OCI-LY1 (cell line): ENCODE measurements around the gene C19orf25.

Experiments used
- H2AFZ ChIP-seq: fragments of 200-600 bp; sonication (generic), shearing (Covaris generic); 2 replicates; pipeline ENCODE4 v1.6.0; 2014; ENCODE audit warnings: antibody characterized with exemption, mild to moderate bottlenecking, low read length
- H3F3A ChIP-seq: fragments of 200-600 bp; sonication (generic), shearing (Covaris generic); 2 replicates; pipeline ENCODE4 v1.6.0; 2014; ENCODE audit warnings: mild to moderate bottlenecking, antibody characterized with exemption, low read length, moderate library complexity; ENCODE audit not compliant: insufficient read depth
- H3K27ac ChIP-seq: fragments of 200-600 bp; sonication (generic); 2 replicates; pipeline ENCODE4 v1.5.1; 2014; ENCODE audit warnings: low read length, mixed run types, mild to moderate bottlenecking, low read depth; ENCODE audit not compliant: poor library complexity, severe bottlenecking
- H3K27me3 ChIP-seq: fragments of 200-600 bp; sonication (generic); 2 replicates; pipeline ENCODE4 v1.6.0; 2014; ENCODE audit warnings: antibody characterized with exemption, mild to moderate bottlenecking, low read length, moderate library complexity; ENCODE audit not compliant: insufficient read depth
- H3K36me3 ChIP-seq: fragments of 200-600 bp; sonication (generic); 2 replicates; pipeline ENCODE4 v1.6.1; 2014; ENCODE audit warnings: mild to moderate bottlenecking, antibody characterized with exemption, low read length, moderate library complexity, mixed read lengths; ENCODE audit not compliant: insufficient read depth
- H3K4me1 ChIP-seq: fragments of 200-600 bp; sonication (generic); 2 replicates; pipeline ENCODE4 v1.5.1; 2014; ENCODE audit warnings: mild to moderate bottlenecking, low read length, moderate library complexity; ENCODE audit not compliant: insufficient read depth, severe bottlenecking
- H3K4me2 ChIP-seq: fragments of 200-600 bp; sonication (generic), shearing (Covaris generic); 2 replicates; pipeline ENCODE4 v1.6.1; 2014; ENCODE audit warnings: low read length
- H3K4me3 ChIP-seq: fragments of 200-600 bp; sonication (generic); 2 replicates; pipeline ENCODE4 v1.5.1; 2014; ENCODE audit warnings: low read length, low read depth, mild to moderate bottlenecking, mixed read lengths; ENCODE audit not compliant: poor library complexity, severe bottlenecking
- H3K79me2 ChIP-seq: fragments of 200-600 bp; shearing (Covaris generic); 2 replicates; pipeline ENCODE4 v1.6.1; 2016; ENCODE audit warnings: mixed run types, low read length, mixed read lengths; ENCODE audit not compliant: insufficient read depth
- H3K9ac ChIP-seq: fragments of 200-600 bp; sonication (generic), shearing (Covaris generic); 2 replicates; pipeline ENCODE4 v1.6.1; 2014; ENCODE audit warnings: mild to moderate bottlenecking, low read length, mixed read lengths
- H3K9me2 ChIP-seq: fragments of 200-600 bp; sonication (generic), shearing (Covaris generic); 2 replicates; pipeline ENCODE4 v1.6.1; 2014; ENCODE audit warnings: low read depth, mild to moderate bottlenecking, low read length, mixed read lengths
- H3K9me3 ChIP-seq: fragments of 200-600 bp; shearing (Covaris generic); 2 replicates; pipeline ENCODE4 v1.6.1; 2014; ENCODE audit warnings: low read length, mixed read lengths
- H4K20me1 ChIP-seq: fragments of 200-600 bp; sonication (generic), shearing (Covaris generic); 2 replicates; pipeline ENCODE4 v1.6.0; 2016; ENCODE audit warnings: mild to moderate bottlenecking, low read length; ENCODE audit not compliant: insufficient read depth
- EZH2 ChIP-seq: fragments of 200-600 bp; sonication (generic), shearing (Covaris generic); IDR thresholded peaks from 2 replicates; pipeline ENCODE4 v1.8.0; 2017; ENCODE audit warnings: borderline replicate concordance, mixed run types, mild to moderate bottlenecking, antibody characterized with exemption, low read length, moderate library complexity, mixed read lengths
- TF ChIP-seq, protein P1 (sequence below): fragments of 200-600 bp; sonication (generic), shearing (Covaris generic); IDR thresholded peaks from 2 replicates; pipeline ENCODE4 v1.5.1; 2017; ENCODE audit warnings: mild to moderate bottlenecking, antibody characterized with exemption, low read length, moderate library complexity, mixed read lengths

C19orf25 gene

DNA sequence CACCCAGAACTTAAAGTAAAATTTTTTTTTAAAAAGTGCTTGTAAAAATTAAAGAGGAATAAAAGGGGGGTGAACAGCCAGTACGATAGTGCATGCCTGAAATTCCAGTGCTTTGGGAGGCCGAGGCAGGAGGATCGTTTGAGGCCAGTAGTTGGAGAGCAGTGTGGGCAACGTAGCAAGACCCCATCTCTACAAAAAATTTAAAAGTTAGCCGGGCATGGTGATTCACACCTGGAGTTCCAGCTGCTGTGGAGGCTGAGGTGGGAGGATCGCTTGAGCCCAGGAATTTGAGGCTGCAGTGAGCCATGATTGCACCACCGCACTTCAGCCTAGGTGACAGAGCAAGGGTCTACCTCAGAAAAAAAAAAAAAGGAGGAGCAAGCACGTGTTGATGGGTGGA is 26.0 kb upstream of the C19orf25 start:
- Histone ChIP-seq H3K9me3 (no peaks in the 10 kb centered on the region), H2AFZ (no peak overlapping the region), H3K9ac (no peak overlapping the region), H3K36me3 (no peaks in the 10 kb centered on the region), H3K4me3 (no peak overlapping the region), H3F3A (no peaks in the 10 kb centered on the region), H3K27me3 (peaks cover 5% of the 10 kb centered on the region; the same call in 1 of the 2 replicates), H3K4me1 (no peaks in the 10 kb centered on the region), H3K4me2 (no peak overlapping the region), H3K79me2 (no peaks in the 10 kb centered on the region), H3K9me2 (no peaks in the 10 kb centered on the region), H4K20me1 (no peaks in the 10 kb centered on the region), H3K27ac (no peak overlapping the region)
- TF ChIP-seq EZH2, result no peak

DNA sequence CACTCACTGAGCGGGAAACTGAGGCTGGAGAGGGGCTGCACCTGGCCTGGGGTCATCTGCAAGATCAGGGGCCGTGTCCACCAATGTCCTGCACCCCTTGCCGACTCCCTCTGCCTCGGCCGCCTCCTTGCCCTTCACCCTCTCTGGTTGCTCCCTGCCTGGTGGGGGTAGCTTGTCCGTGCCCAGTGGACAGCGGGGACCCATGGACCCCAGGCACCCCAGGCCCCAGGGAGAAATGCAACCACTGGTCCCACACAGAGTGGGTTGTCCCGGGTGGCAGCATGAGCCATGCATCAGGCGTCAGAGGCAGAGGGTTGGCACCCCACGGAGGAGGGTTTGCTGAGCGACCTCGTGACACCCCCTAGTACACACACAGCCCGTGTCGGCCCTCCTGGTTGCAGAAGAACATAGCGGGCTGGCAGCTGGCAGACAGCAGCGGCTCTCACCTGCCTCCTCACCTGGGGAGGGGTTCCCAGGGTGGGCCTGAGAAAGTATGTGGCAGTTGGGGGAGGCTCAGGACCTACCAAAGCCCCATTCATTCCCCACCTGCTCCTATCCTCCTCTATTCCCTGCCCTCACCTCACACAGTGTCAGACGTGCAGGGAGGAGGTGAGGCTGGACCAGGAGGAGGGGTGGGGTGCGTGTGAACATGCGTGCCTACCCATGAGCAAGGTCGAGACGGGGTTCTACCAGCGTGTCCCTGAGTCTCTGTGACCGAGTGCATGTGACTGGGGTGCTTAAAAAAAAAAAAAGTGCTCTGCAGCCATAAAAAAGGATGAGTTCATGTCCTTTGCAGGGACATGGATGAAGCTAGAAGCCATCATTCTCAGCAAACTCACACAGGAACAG is 25.1 kb upstream of the C19orf25 start:
- TF ChIP-seq EZH2, result no peak
- TF ChIP-seq, protein P1, sequence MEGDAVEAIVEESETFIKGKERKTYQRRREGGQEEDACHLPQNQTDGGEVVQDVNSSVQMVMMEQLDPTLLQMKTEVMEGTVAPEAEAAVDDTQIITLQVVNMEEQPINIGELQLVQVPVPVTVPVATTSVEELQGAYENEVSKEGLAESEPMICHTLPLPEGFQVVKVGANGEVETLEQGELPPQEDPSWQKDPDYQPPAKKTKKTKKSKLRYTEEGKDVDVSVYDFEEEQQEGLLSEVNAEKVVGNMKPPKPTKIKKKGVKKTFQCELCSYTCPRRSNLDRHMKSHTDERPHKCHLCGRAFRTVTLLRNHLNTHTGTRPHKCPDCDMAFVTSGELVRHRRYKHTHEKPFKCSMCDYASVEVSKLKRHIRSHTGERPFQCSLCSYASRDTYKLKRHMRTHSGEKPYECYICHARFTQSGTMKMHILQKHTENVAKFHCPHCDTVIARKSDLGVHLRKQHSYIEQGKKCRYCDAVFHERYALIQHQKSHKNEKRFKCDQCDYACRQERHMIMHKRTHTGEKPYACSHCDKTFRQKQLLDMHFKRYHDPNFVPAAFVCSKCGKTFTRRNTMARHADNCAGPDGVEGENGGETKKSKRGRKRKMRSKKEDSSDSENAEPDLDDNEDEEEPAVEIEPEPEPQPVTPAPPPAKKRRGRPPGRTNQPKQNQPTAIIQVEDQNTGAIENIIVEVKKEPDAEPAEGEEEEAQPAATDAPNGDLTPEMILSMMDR, result no peak
- Histone ChIP-seq H3K4me3 (no peak overlapping the region), H3K4me1 (no peaks in the 10 kb centered on the region), H2AFZ (no peak overlapping the region), H3K9me3 (no peaks in the 10 kb centered on the region), H4K20me1 (no peaks in the 10 kb centered on the region), H3K27me3 (peaks cover 5% of the 10 kb centered on the region; the same call in 1 of the 2 replicates), H3K4me2 (no peak overlapping the region), H3K79me2 (no peaks in the 10 kb centered on the region), H3K9me2 (no peaks in the 10 kb centered on the region), H3F3A (no peaks in the 10 kb centered on the region), H3K9ac (no peak overlapping the region), H3K36me3 (no peaks in the 10 kb centered on the region), H3K27ac (no peak overlapping the region)

DNA sequence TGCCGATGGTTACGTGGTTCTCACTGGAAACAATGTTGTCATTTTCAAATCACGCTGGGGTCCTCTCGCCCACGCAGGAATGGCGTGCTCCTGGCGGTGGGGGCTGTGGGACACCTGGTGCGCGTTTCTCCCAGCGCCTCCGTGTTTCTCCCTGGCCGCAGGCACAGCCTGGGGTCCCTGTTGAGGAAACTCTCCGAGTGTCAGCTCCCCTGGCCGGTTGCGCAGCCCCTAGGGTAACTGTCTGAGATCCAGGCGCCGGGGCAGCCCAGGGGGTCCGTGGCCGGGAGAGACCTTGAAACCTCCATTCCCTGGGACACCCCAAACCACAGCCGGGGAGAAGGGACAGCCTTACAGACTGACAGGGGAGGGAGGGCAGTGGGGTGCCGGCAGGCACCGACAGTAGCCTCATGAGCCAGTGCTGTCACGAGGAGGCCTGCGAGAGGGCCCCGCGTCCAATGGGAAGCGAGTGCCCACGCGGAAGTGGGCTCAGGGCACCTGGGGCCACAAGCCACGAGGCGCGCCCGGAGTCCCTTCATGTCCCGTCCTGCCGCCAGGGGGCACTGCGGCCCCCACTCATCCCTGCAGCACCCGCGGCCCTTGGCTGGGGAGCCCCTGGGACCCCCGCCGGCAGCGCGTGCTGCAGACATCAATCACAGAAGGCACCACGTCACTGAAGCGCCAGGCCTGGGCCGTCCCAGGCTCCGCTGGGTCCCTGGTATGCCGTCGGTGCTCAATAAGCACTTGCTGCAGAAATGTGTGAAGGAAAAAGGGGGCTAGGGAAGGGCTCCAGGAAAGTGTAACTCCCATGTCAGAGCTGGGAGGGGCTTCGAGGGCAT is 24.3 kb upstream of the C19orf25 start:
- Histone ChIP-seq H3K4me3 (no peak overlapping the region), H3K27me3 (peaks cover 5% of the 10 kb centered on the region; the same call in 1 of the 2 replicates), H4K20me1 (no peaks in the 10 kb centered on the region), H3K9me2 (no peaks in the 10 kb centered on the region), H2AFZ (no peak overlapping the region), H3K9ac (no peak overlapping the region), H3K4me2 (no peak overlapping the region), H3K27ac (no peak overlapping the region), H3K4me1 (no peaks in the 10 kb centered on the region), H3K36me3 (no peaks in the 10 kb centered on the region), H3K79me2 (no peaks in the 10 kb centered on the region), H3K9me3 (no peaks in the 10 kb centered on the region), H3F3A (no peaks in the 10 kb centered on the region)
- TF ChIP-seq, protein P1, result peak; percentile 63
- TF ChIP-seq EZH2, result no peak
